IMR-90 (cell line): ENCODE measurements around the gene STUB1. TPM values are rescaled to one million over a fixed set of nuclear protein-coding genes. Genes with fewer than 3 reads are reported as not detected.

Source experiments
- ATAC-seq: fragments of 200-7000 bp; cut with Tn5 transposase; 2 replicates; pipeline ENCODE4 v1.9.1; 2020; ENCODE audit warnings: low read depth, mild to moderate bottlenecking, moderate library complexity
- BruUV-seq: library from RNA; stranded (reverse); fragments of 400-500 nt; replicated peaks from 2 replicates; lab custom pipeline; 2021; lab: Mats Ljungman, UMichigan
- CTCF ChIA-PET: fragments of 300-600 bp; formaldehyde crosslinking; extraction: SDS; loops from one replicate; lab custom pipeline; 2021; ENCODE audit warnings: antibody characterized with exemption; lab: Yijun Ruan, JAX
- POLR2A ChIA-PET: fragments of 300-600 bp; sonication (Branson Sonifier 250); formaldehyde crosslinking; loops from one replicate; lab custom pipeline; 2022; ENCODE audit warnings: antibody characterized with exemption; ENCODE audit not compliant: unreplicated experiment; lab: Charles Lee
- DNase-seq: peaks from one replicate; pipeline ENCODE4 v3.0.0; 2013
- H2AFZ ChIP-seq: replicated peaks from 2 replicates; pipeline ENCODE3; 2013; ENCODE audit warnings: low read length, mild to moderate bottlenecking; ENCODE audit not compliant: poor library complexity
- H2AK5ac ChIP-seq: 2 replicates; pipeline ENCODE4 v1.6.1; 2013; ENCODE audit warnings: low read depth, low read length, inconsistent platforms
- H2AK9ac ChIP-seq: replicated peaks from 2 replicates; pipeline ENCODE3; 2013; ENCODE audit warnings: mild to moderate bottlenecking, low read depth, low read length, moderate library complexity; ENCODE audit not compliant: poor library complexity
- H2BK120ac ChIP-seq: 2 replicates; pipeline ENCODE4 v1.6.1; 2013; ENCODE audit warnings: low read depth, low read length, inconsistent platforms
- H2BK15ac ChIP-seq: 3 replicates; pipeline ENCODE4 v1.6.1; 2013; ENCODE audit warnings: low read depth, low read length, inconsistent platforms
- H2BK20ac ChIP-seq: 2 replicates; pipeline ENCODE4 v1.6.1; 2013; ENCODE audit warnings: low read depth, mild to moderate bottlenecking, inconsistent platforms, low read length, moderate library complexity
- H2BK5ac ChIP-seq: 2 replicates; pipeline ENCODE4 v1.6.1; 2013; ENCODE audit warnings: mild to moderate bottlenecking, low read depth, low read length, inconsistent platforms; ENCODE audit not compliant: poor library complexity, severe bottlenecking
- H3K14ac ChIP-seq: replicated peaks from 2 replicates; pipeline ENCODE4 v1.6.1; 2013; ENCODE audit warnings: low read depth, low read length, inconsistent platforms
- H3K18ac ChIP-seq: 2 replicates; pipeline ENCODE4 v1.6.1; 2013; ENCODE audit warnings: low read depth, low read length, control low read depth
- H3K23ac ChIP-seq: 2 replicates; pipeline ENCODE4 v1.6.1; 2013; ENCODE audit warnings: low read depth, low read length, inconsistent platforms
- H3K27ac ChIP-seq: 2 replicates; pipeline ENCODE4 v1.5.1; 2013; ENCODE audit warnings: mild to moderate bottlenecking, control low read depth, low read length; ENCODE audit not compliant: insufficient read depth
- H3K27me3 ChIP-seq: 2 replicates; pipeline ENCODE4 v1.6.1; 2013; ENCODE audit warnings: low read length; ENCODE audit not compliant: control insufficient read depth, insufficient read depth
- H3K36me3 ChIP-seq: 2 replicates; pipeline ENCODE4 v1.6.1; 2013; ENCODE audit warnings: low read length, mixed read lengths; ENCODE audit not compliant: control insufficient read depth, insufficient read depth
- H3K4ac ChIP-seq: 2 replicates; pipeline ENCODE4 v1.6.1; 2013; ENCODE audit warnings: low read depth, low read length, inconsistent platforms
- H3K4me1 ChIP-seq: 2 replicates; pipeline ENCODE4 v1.6.1; 2013; ENCODE audit warnings: low read length, mixed read lengths; ENCODE audit not compliant: control insufficient read depth, insufficient read depth
- H3K4me2 ChIP-seq: 2 replicates; pipeline ENCODE4 v1.6.1; 2013; ENCODE audit warnings: low read depth, mild to moderate bottlenecking, control low read depth, low read length, moderate library complexity
- H3K4me3 ChIP-seq: 2 replicates; pipeline ENCODE4 v1.5.1; 2013; ENCODE audit warnings: low read depth, mild to moderate bottlenecking, control low read depth, low read length, moderate library complexity; ENCODE audit not compliant: insufficient read depth
- H3K56ac ChIP-seq: 2 replicates; pipeline ENCODE4 v1.6.1; 2013; ENCODE audit warnings: low read length, inconsistent platforms; ENCODE audit not compliant: insufficient read depth; ENCODE audit errors: extremely low read depth
- H3K79me1 ChIP-seq, 2 experiments: 2 replicates each; pipeline ENCODE4 v1.6.1; 2013; ENCODE audit warnings: low read length in 2 of 2, inconsistent platforms in 1 of 2, low read depth in 1 of 2
- H3K9ac ChIP-seq: 2 replicates; pipeline ENCODE4 v1.6.1; 2013; ENCODE audit warnings: low read depth, low read length, control low read depth
- H3K9me1 ChIP-seq: 2 replicates; pipeline ENCODE4 v1.6.1; 2013; ENCODE audit warnings: low read length, inconsistent platforms; ENCODE audit not compliant: insufficient read depth
- H3K9me3 ChIP-seq: 2 replicates; pipeline ENCODE4 v1.6.1; 2013; ENCODE audit warnings: low read length; ENCODE audit not compliant: control insufficient read depth, insufficient read depth
- H4K20me1 ChIP-seq: 2 replicates; pipeline ENCODE4 v1.6.1; 2013; ENCODE audit warnings: low read length, inconsistent platforms; ENCODE audit not compliant: insufficient read depth
- H4K5ac ChIP-seq: 2 replicates; pipeline ENCODE4 v1.6.1; 2013; ENCODE audit warnings: mild to moderate bottlenecking, low read depth, low read length, control low read depth
- H4K8ac ChIP-seq, 2 experiments: 2 replicates each; pipeline ENCODE4 v1.6.1; 2013; ENCODE audit warnings: low read depth in 2 of 2, low read length in 2 of 2, control low read depth in 1 of 2, inconsistent platforms in 1 of 2
- H4K91ac ChIP-seq: 2 replicates; pipeline ENCODE4 v1.6.1; 2013; ENCODE audit warnings: low read depth, low read length, inconsistent platforms; ENCODE audit not compliant: insufficient read depth
- BHLHE40 ChIP-seq: fragments of 150-350 bp; IDR thresholded peaks from 2 replicates; pipeline ENCODE4 v1.6.1; 2016; ENCODE audit warnings: mild to moderate bottlenecking, low read depth, low read length
- CTCF ChIP-seq: conservative IDR thresholded peaks from 2 replicates; pipeline ENCODE4 v1.5.1; 2012; ENCODE audit warnings: mild to moderate bottlenecking, low read depth, low read length, improper control_type of control experiment
- FOS ChIP-seq: fragments of 150-350 bp; IDR thresholded peaks from 2 replicates; pipeline ENCODE4 v1.6.1; 2016; ENCODE audit warnings: low read depth, low read length
- MAFK ChIP-seq: IDR thresholded peaks from 2 replicates; pipeline ENCODE4 v1.6.1; 2012; ENCODE audit warnings: low read depth, low read length, improper control_type of control experiment
- NFE2L2 ChIP-seq: fragments of 150-350 bp; IDR thresholded peaks from 2 replicates; pipeline ENCODE4 v1.6.1; 2016; ENCODE audit warnings: low read depth, mild to moderate bottlenecking, low read length
- SMC3 ChIP-seq: fragments of 150-350 bp; IDR thresholded peaks from 2 replicates; pipeline ENCODE4 v1.6.1; 2016; ENCODE audit warnings: low read depth, mild to moderate bottlenecking, antibody characterized with exemption, low read length, moderate library complexity
- WGBS, 2 experiments: methylation state at CpG; one replicate each; pipeline versions ENCODE4 v1.1.5 to v1.1.7; 2013; ENCODE audit warnings: missing lambda C conversion rate in 2 of 2; ENCODE audit not compliant: insufficient read length in 1 of 2; ENCODE audit errors: extremely low coverage in 2 of 2; 5-methylcytosine and 5-hydroxymethylcytosine counted together
- dilution Hi-C: fragments of 300-500 bp; cut with HindIII; formaldehyde crosslinking; loops from one replicate; pipeline ENCODE4 v1.14.3; 2018; ENCODE audit warnings: low sequenced_read_pairs; ENCODE audit not compliant: unreplicated experiment
- in situ Hi-C: fragments of 300-500 bp; cut with MboI; formaldehyde crosslinking; loops from 3 replicates; pipeline ENCODE4 v1.14.3; 2019; ENCODE audit warnings: low sequenced_read_pairs, inconsistent platforms, mixed read lengths
- intact Hi-C: fragments of 100-400 bp; cut with micrococcal nuclease; formaldehyde crosslinking; loops from 2 replicates; pipeline ENCODE4 v1.10.0; 2022
- polyA plus RNA-seq, 3 experiments: library from polyadenylated mRNA; depleted of rRNA; stranded (reverse); fragments of >200 nt; gene quantifications; 2 replicates each; pipeline ENCODE4 v1.2.3, GENCODE V29; 2012; ENCODE audit warnings: low replicate concordance in 1 of 3
- total RNA-seq: library from RNA; depleted of rRNA; stranded (reverse); fragments of >200 nt; gene quantifications from 2 replicates; pipeline ENCODE4 v1.2.3, GENCODE V29; 2012
- TF ChIP-seq, protein P1 (sequence below): fragments of 150-350 bp; IDR thresholded peaks from 2 replicates; pipeline ENCODE4 v1.6.1; 2016; ENCODE audit warnings: low read depth, mild to moderate bottlenecking, low read length, moderate library complexity, borderline replicate concordance

Gene STUB1
- total and polyA plus RNA-seq, 2 of the 4 experiments (the other 2 are of a cell fraction) = 183 to 186 TPM

GRCh38 chr16:689175-689897, 9.1 kb downstream of the STUB1 start:
- H3K27ac ChIP-seq = peak overlapping the region; percentile 86
- dilution Hi-C loops = no loop called here
- H3K4me2 ChIP-seq = peak overlapping the region; percentile 97
- H3K18ac ChIP-seq = no peak overlapping the region
- intact Hi-C loops = no loop called here
- peak overlapping the region; percentile 96 for H2AFZ ChIP-seq
- peak overlapping the region; percentile 84 for H3K9ac ChIP-seq
- 0 out of 2 replicates have a peak overlapping the region, but pooled peaks have one; percentile 16 for H3K14ac ChIP-seq
- peak overlapping the region; percentile 92 for H3K4me3 ChIP-seq
- H3K36me3 ChIP-seq = peaks cover 22% of the 10 kb centered on the region
- no peak overlapping the region for H2BK5ac ChIP-seq
- WGBS, 2 experiments = 88% methylated on average over 18 of the region's 26 CpGs; no CpG with 5 or more reads in 1 of the 2 experiments
- peaks cover 12% of the 10 kb centered on the region for H3K4me1 ChIP-seq
- ChIA-PET CTCF (no interaction called here), POLR2A (no interaction called here)
- peak overlapping the region; percentile 68 to 84 for H4K8ac ChIP-seq
- no peak overlapping the region; the same call in 1 of the 2 replicates for H3K56ac ChIP-seq
- peak overlapping the region; percentile 73 for H4K5ac ChIP-seq
- no peak for DNase-seq
- in situ Hi-C loops = no loop called here
- BruUV-seq = no TSS peak
- H4K20me1 ChIP-seq = no peaks in the 10 kb centered on the region; the same call in 1 of the 2 replicates
- H2BK15ac ChIP-seq = no peak overlapping the region
- no peaks in the 10 kb centered on the region; the same call in 1 of the 2 replicates for H3K9me3 ChIP-seq
- H2BK20ac ChIP-seq = no peak overlapping the region
- peaks cover 9 to 31% of the 10 kb centered on the region in 2 experiments; a peak in 3 of 4 replicates for H3K79me1 ChIP-seq
- H2BK120ac ChIP-seq = no peak overlapping the region
- ATAC-seq = no peak; the same call in 1 of the 2 replicates
- H2AK9ac ChIP-seq = peak overlapping the region; percentile 48
- TF ChIP-seq MAFK (no peak), NFE2L2 (no peak), SMC3 (no peak), BHLHE40 (no peak), CTCF (no peak), FOS (no peak)
- TF ChIP-seq, protein P1, sequence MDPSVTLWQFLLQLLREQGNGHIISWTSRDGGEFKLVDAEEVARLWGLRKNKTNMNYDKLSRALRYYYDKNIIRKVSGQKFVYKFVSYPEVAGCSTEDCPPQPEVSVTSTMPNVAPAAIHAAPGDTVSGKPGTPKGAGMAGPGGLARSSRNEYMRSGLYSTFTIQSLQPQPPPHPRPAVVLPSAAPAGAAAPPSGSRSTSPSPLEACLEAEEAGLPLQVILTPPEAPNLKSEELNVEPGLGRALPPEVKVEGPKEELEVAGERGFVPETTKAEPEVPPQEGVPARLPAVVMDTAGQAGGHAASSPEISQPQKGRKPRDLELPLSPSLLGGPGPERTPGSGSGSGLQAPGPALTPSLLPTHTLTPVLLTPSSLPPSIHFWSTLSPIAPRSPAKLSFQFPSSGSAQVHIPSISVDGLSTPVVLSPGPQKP = no peak
- peak overlapping the region; percentile 48 for H3K4ac ChIP-seq
- H3K9me1 ChIP-seq = peaks cover 7% of the 10 kb centered on the region
- H3K27me3 ChIP-seq = peaks cover 22% of the 10 kb centered on the region
- no peak overlapping the region for H3K23ac ChIP-seq
- H4K91ac ChIP-seq = no peak overlapping the region
- H2AK5ac ChIP-seq = peak overlapping the region; percentile 62
